ENCODE results near the gene CPAMD8. TPM values are rescaled to one million over a fixed set of nuclear protein-coding genes. Genes with fewer than 3 reads are reported as not detected.
"Not testable (repeated sequence)": the region's sequence is repeated elsewhere in the genome, so short reads cannot be mapped to it uniquely, and the experiment has no call there.

The CPAMD8 gene
- total RNA-seq, 4 donors from 2014 or later = 6.0 to 15.6 (median 7.6) TPM

GRCh38 chr19:16970821-16971220 is 55.8 kb downstream of the CPAMD8 start:
- in situ Hi-C loops (cut with MboI; ENCODE audit: low sequenced_read_pairs in 4 of 4) (no loop called here), intact Hi-C loops (cut with DNase I; ENCODE audit: low total_unique reads) (no loop called here)
- no peak for TF ChIP-seq POLR2A (IDR thresholded peaks at IDR 0.05)
- TF ChIP-seq CTCF (IDR thresholded peaks at IDR 0.05 in 4 of 5, conservative IDR thresholded peaks at IDR 0.05 in 1 of 5) = no peak
- DNase-seq = no peak
- H3K27me3 ChIP-seq = peaks cover 0 to 3% (median 0%) of the 10 kb centered on the region in 3 donors
- H3K4me1 ChIP-seq = no peaks in the 10 kb centered on the region
- no peak overlapping the region for H3K4me3 ChIP-seq
- no peak overlapping the region for H3K27ac ChIP-seq
- H3K36me3 ChIP-seq = no peaks in the 10 kb centered on the region
- no peak for ATAC-seq
- peaks cover 0 to 7% (median 0%) of the 10 kb centered on the region in 3 donors for H3K9me3 ChIP-seq

GRCh38 chr19:16969135-16969534 is 57.5 kb downstream of the CPAMD8 start:
- peaks cover 0 to 7% (median 0%) of the 10 kb centered on the region in 3 donors for H3K9me3 ChIP-seq
- in situ Hi-C loops (cut with MboI; ENCODE audit: low sequenced_read_pairs in 4 of 4) (no loop called here), intact Hi-C loops (cut with DNase I; ENCODE audit: low total_unique reads) (no loop called here)
- TF ChIP-seq POLR2A (IDR thresholded peaks at IDR 0.05) = no peak
- TF ChIP-seq CTCF (IDR thresholded peaks at IDR 0.05 in 4 of 5, conservative IDR thresholded peaks at IDR 0.05 in 1 of 5) = no peak
- peaks cover 0 to 3% (median 0%) of the 10 kb centered on the region in 3 donors for H3K27me3 ChIP-seq
- no peak for DNase-seq
- ATAC-seq = peak in 1 of 2 donors; percentile 11
- H3K4me1 ChIP-seq = no peaks in the 10 kb centered on the region
- no peaks in the 10 kb centered on the region for H3K36me3 ChIP-seq
- no peak overlapping the region for H3K27ac ChIP-seq
- no peak overlapping the region for H3K4me3 ChIP-seq

- intact Hi-C loops (cut with DNase I; ENCODE audit: low total_unique reads); H3K36me3 ChIP-seq; H3K4me1 ChIP-seq; H3K4me3 ChIP-seq; H3K27me3 ChIP-seq; ATAC-seq; in situ Hi-C loops (cut with MboI; ENCODE audit: low sequenced_read_pairs in 4 of 4); H3K27ac ChIP-seq; H3K9me3 ChIP-seq; DNase-seq: not testable (repeated sequence)
These were observed 65.4 kb downstream of the CPAMD8 start for GRCh38 chr19:16960996-16961822.

- in situ Hi-C loops (cut with MboI; ENCODE audit: low sequenced_read_pairs in 4 of 4) = not testable (repeated sequence)
These were observed 68.3 kb downstream of the CPAMD8 start for GRCh38 chr19:16958277-16958676.

GRCh38 chr19:16957855-16958254 is 68.8 kb downstream of the CPAMD8 start:
- Histone ChIP-seq H3K4me1 (no peaks in the 10 kb centered on the region), H3K27ac (no peak overlapping the region), H3K36me3 (no peaks in the 10 kb centered on the region), H3K4me3 (no peak overlapping the region), H3K9me3 (no peaks in the 10 kb centered on the region), H3K27me3 (peaks cover 0 to 5% (median 0%) of the 10 kb centered on the region in 3 donors)
- ATAC-seq (no peak), DNase-seq (no peak)
- in situ Hi-C loops (cut with MboI; ENCODE audit: low sequenced_read_pairs in 4 of 4) = no loop called here
- TF ChIP-seq POLR2A (IDR thresholded peaks at IDR 0.05) (no peak), CTCF (IDR thresholded peaks at IDR 0.05 in 4 of 5, conservative IDR thresholded peaks at IDR 0.05 in 1 of 5) (no peak)
- intact Hi-C loops (cut with DNase I; ENCODE audit: low total_unique reads) = no loop called here

More at GRCh38 chr19:16958277-16958676, 68.3 kb downstream of the CPAMD8 start:
- H3K27me3 ChIP-seq; H3K4me1 ChIP-seq; ATAC-seq; H3K27ac ChIP-seq; DNase-seq; H3K9me3 ChIP-seq; H3K4me3 ChIP-seq; H3K36me3 ChIP-seq; intact Hi-C loops (cut with DNase I; ENCODE audit: low total_unique reads): not testable (repeated sequence)
